GM12878 (cell line): ENCODE data around the gene GNAL. TPM values are rescaled to one million over a fixed set of nuclear protein-coding genes. Genes with fewer than 3 reads are reported as not detected.
"Not testable (repeated sequence)": the region's sequence is repeated elsewhere in the genome, so short reads cannot be mapped to it uniquely, and the experiment has no call there.

Experiments
- ATAC-seq: fragments of 200-7000 bp; cut with Tn5 transposase; 3 replicates; pipeline ENCODE4 v1.9.1; 2020; ENCODE audit warnings: mild to moderate bottlenecking, moderate library complexity
- BruUV-seq: library from RNA; stranded (reverse); fragments of 400-500 nt; replicated peaks from 2 replicates; lab custom pipeline; 2021; lab: Mats Ljungman, UMichigan
- CTCF ChIA-PET: fragments of 300-600 bp; sonication (Branson Sonifier 250); formaldehyde crosslinking; extraction: SDS; loops from one replicate; lab custom pipeline; 2021; ENCODE audit warnings: inconsistent platforms; lab: Yijun Ruan, JAX
- POLR2A ChIA-PET: fragments of 350-600 bp; formaldehyde crosslinking; extraction: SDS; loops from one replicate; lab custom pipeline; 2021; ENCODE audit warnings: inconsistent platforms; lab: Charles Lee
- RAD21 ChIA-PET: fragments of 300-600 bp; sonication (Branson Sonifier 250); formaldehyde crosslinking; loops from one replicate; lab custom pipeline; 2023; ENCODE audit warnings: antibody characterized with exemption; ENCODE audit not compliant: unreplicated experiment; lab: Charles Lee
- SMC1A ChIA-PET: fragments of 300-600 bp; sonication (Branson Sonifier 250); formaldehyde crosslinking; loops from one replicate; lab custom pipeline; 2023; ENCODE audit not compliant: unreplicated experiment, uncharacterized antibody; lab: Charles Lee
- DNase-seq: peaks from one replicate; pipeline ENCODE4 v3.0.0-alpha.2; 2011; ENCODE audit warnings: low read depth, low spot score
- FAIRE-seq: peaks from 3 replicates; lab custom pipeline; 2011; peaks lifted over from hg19 to GRCh38; lab: Jason Lieb, UNC
- H2AFZ ChIP-seq: 2 replicates; pipeline ENCODE4 v1.6.0; 2011; ENCODE audit warnings: low read depth, low read length, control low read depth; ENCODE audit not compliant: control insufficient read depth
- H3K27ac ChIP-seq: 2 replicates; pipeline ENCODE4 v1.5.1; 2011; ENCODE audit warnings: control low read depth; ENCODE audit not compliant: control insufficient read depth, insufficient read depth
- H3K27me3 ChIP-seq, 2 experiments: replicated peaks in 1 of 2; 2 replicates each; pipeline versions ENCODE4 v1.6.0 to v1.6.1; 2011; ENCODE audit warnings: low read length in 1 of 2; ENCODE audit not compliant: control insufficient read depth in 2 of 2, insufficient read depth in 2 of 2
- H3K36me3 ChIP-seq, 2 experiments: 2 replicates each; pipeline ENCODE4 v1.5.1; 2011; ENCODE audit warnings: low read length in 1 of 2; ENCODE audit not compliant: control insufficient read depth in 2 of 2, insufficient read depth in 2 of 2
- H3K4me1 ChIP-seq: 2 replicates; pipeline ENCODE4 v1.6.1; 2011; ENCODE audit warnings: mild to moderate bottlenecking, low read length, moderate library complexity, mixed read lengths; ENCODE audit not compliant: control insufficient read depth, insufficient read depth
- H3K4me2 ChIP-seq: 2 replicates; pipeline ENCODE4 v1.6.0; 2011; ENCODE audit warnings: control low read depth; ENCODE audit not compliant: control insufficient read depth, insufficient read depth
- H3K4me3 ChIP-seq: fragments of 200-600 bp; sonication (generic); 2 replicates; pipeline ENCODE4 v1.5.1; 2016
- H3K79me2 ChIP-seq: 2 replicates; pipeline ENCODE4 v1.6.0; 2011; ENCODE audit warnings: low read length; ENCODE audit not compliant: control insufficient read depth, insufficient read depth
- H3K9ac ChIP-seq: 2 replicates; pipeline ENCODE4 v1.8.0; 2011; ENCODE audit warnings: low read length, control low read depth, mixed read lengths; ENCODE audit not compliant: control insufficient read depth, insufficient read depth
- H3K9me3 ChIP-seq: replicated peaks from 3 replicates; pipeline ENCODE4 v1.5.1; 2011; ENCODE audit warnings: mild to moderate bottlenecking, low read length; ENCODE audit not compliant: control insufficient read depth, insufficient read depth
- H4K20me1 ChIP-seq: 2 replicates; pipeline ENCODE4 v1.6.0; 2011; ENCODE audit not compliant: control insufficient read depth, insufficient read depth
- ESRRA ChIP-seq: IDR thresholded peaks from 2 replicates; pipeline ENCODE4 v1.6.1; 2012; ENCODE audit warnings: mild to moderate bottlenecking, low read length, improper control_type of control experiment
- MTA2 ChIP-seq: fragments of 450-650 bp; IDR thresholded peaks from 2 replicates; pipeline ENCODE4 v1.6.1; 2016; ENCODE audit warnings: low read depth, mild to moderate bottlenecking, moderate library complexity
- RELA ChIP-seq: fragments of 450-650 bp; IDR thresholded peaks from 2 replicates; pipeline ENCODE4 v1.8.0; 2014; ENCODE audit warnings: borderline replicate concordance; ENCODE audit not compliant: partially characterized antibody
- YBX1 ChIP-seq: fragments of 450-650 bp; IDR thresholded peaks from 2 replicates; pipeline ENCODE4 v1.6.1; 2016; ENCODE audit warnings: antibody characterized with exemption
- ZNF274 ChIP-seq: IDR thresholded peaks from one replicate; pipeline ENCODE4 v1.8.0; 2011; ENCODE audit not compliant: insufficient read length, insufficient read depth
- WGBS: methylation state at CpG from one replicate; pipeline ENCODE4 v1.1.6; 2016; ENCODE audit warnings: low lambda C conversion rate; ENCODE audit not compliant: insufficient replicate concordance, insufficient coverage; ENCODE audit errors: missing lambda C conversion rate; 5-methylcytosine and 5-hydroxymethylcytosine counted together
- in situ Hi-C: fragments of 300-500 bp; cut with MboI; formaldehyde crosslinking; loops from 9 replicates; pipeline ENCODE4 v1.14.3; 2018; ENCODE audit warnings: mixed read lengths
- intact Hi-C: fragments of 100-400 bp; cut with micrococcal nuclease; formaldehyde crosslinking; loops from one replicate; pipeline ENCODE4 v1.14.2; 2022; ENCODE audit not compliant: unreplicated experiment
- polyA plus RNA-seq, 11 experiments: library from polyadenylated mRNA; depleted of rRNA in 4 of 11; unstranded in 6 of 11; stranded (reverse) in 5 of 11; fragments of >200 nt; fragmentation: Nextera tagmentation in 4 of 11; fragmentation: Illumina TruSeq in 1 of 11; extraction: Ambion mirVana in 4 of 11; extraction: Trizol in 1 of 11; gene quantifications; 1 replicate in 1 of 11; 2 replicates in 10 of 11; pipeline versions ENCODE4 v1.2.1 to v1.2.3, GENCODE V29; 2011 to 2016; ENCODE audit warnings: inconsistent platforms in 2 of 11, missing spikeins in 2 of 11, low read depth in 1 of 11
- total RNA-seq, 4 experiments: library from RNA; depleted of rRNA in 3 of 4; stranded (reverse); fragments of >200 nt in 3 of 4; fragmentation: Illumina TruSeq in 1 of 4; extraction: Trizol in 1 of 4; gene quantifications; 2 replicates each; pipeline versions ENCODE4 v1.2.1 to v1.2.3, GENCODE V29; 2013 to 2021
- TF ChIP-seq, protein P1 (sequence below): fragments of 450-650 bp; IDR thresholded peaks from 2 replicates; pipeline ENCODE4 v1.6.1; 2016; ENCODE audit warnings: mild to moderate bottlenecking
- TF ChIP-seq, protein P2 (sequence below), 3 experiments: IDR thresholded peaks in 2 of 3; conservative IDR thresholded peaks in 1 of 3; 2 replicates each; pipeline ENCODE4 v1.5.1; 2011; ENCODE audit warnings: low read depth in 3 of 3, low read length in 3 of 3, mild to moderate bottlenecking in 3 of 3, control low read depth in 2 of 3, moderate library complexity in 2 of 3, inconsistent platforms in 1 of 3, mixed read lengths in 1 of 3; ENCODE audit not compliant: control insufficient read depth in 2 of 3, insufficient read depth in 1 of 3; ENCODE audit errors: extremely low read depth in 1 of 3
- TF ChIP-seq, protein P3 (sequence below): IDR thresholded peaks from 2 replicates; pipeline ENCODE4 v1.6.1; 2011; ENCODE audit warnings: borderline replicate concordance, low read depth, mild to moderate bottlenecking, moderate library complexity, mixed read lengths, low read length; ENCODE audit not compliant: insufficient read depth; ENCODE audit errors: extremely low read length

Gene GNAL
- total and polyA plus RNA-seq, 10 of the 15 experiments (the other 5 are each of a cell fraction or from before 2014, with no cell fraction given): 0.02 to 0.39 (median 0.05) TPM; not detected in 5

DNA sequence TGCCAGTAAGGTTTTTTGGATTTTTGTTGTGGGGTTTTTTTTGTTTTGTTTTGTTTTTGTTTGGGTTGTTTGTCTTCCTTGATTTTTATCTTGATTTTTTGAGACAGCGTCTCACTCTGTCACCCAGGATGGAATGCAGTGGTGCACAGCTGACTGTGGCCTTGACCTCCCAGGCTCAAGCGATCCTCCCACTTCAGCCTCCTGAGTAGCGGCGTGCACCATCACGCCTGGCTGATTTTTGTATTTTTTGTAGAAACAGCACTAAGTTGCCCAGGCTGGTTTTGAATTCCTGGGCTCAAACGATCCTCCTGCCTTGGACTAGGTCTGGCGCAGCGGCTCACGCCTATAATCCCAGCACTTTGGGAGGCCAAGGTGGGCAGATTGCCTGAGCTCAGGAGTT lies 202.7 kb downstream of the GNAL start (continued):
- TF ChIP-seq, protein P1, sequence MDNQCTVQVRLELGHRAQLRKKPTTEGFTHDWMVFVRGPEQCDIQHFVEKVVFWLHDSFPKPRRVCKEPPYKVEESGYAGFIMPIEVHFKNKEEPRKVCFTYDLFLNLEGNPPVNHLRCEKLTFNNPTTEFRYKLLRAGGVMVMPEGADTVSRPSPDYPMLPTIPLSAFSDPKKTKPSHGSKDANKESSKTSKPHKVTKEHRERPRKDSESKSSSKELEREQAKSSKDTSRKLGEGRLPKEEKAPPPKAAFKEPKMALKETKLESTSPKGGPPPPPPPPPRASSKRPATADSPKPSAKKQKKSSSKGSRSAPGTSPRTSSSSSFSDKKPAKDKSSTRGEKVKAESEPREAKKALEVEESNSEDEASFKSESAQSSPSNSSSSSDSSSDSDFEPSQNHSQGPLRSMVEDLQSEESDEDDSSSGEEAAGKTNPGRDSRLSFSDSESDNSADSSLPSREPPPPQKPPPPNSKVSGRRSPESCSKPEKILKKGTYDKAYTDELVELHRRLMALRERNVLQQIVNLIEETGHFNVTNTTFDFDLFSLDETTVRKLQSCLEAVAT: no peak
- TF ChIP-seq ZNF274: no peak

DNA sequence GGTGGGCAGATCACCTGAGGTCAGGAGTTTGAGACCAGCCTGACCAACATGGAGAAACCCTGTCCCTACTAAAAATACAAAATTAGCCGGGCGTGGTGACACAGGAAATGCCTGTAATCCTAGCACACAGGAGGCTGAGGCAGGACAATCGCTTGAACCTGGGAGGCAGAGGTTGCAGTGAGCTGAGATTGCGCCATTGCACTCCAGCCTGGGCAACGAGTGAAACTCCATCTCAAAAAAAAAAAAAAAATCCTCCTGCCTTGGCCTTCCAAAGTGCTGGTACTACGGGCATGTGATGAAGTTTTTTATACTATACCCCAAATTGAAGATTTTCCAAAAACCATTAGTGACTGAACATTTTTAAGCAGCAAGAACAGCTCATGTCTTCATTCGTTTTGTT lies 203.4 kb downstream of the GNAL start:
- FAIRE-seq, H3K27ac ChIP-seq, POLR2A ChIA-PET, H3K4me3 ChIP-seq, H3K9ac ChIP-seq, H3K79me2 ChIP-seq, H2AFZ ChIP-seq, H3K36me3 ChIP-seq, H3K27me3 ChIP-seq, BruUV-seq, DNase-seq, in situ Hi-C loops, H3K9me3 ChIP-seq, intact Hi-C loops, H3K4me1 ChIP-seq, H4K20me1 ChIP-seq, H3K4me2 ChIP-seq, ATAC-seq: not testable (repeated sequence)
- SMC1A ChIA-PET: interaction anchor here (1.4 kb wide), 1 partner anchor 10 kb away, joined by 3 read pairs; no protein-coding TSS in a partner anchor
- RAD21 ChIA-PET: interaction anchor here (0.6 kb wide), 1 partner anchor 64 kb away, joined by 3 read pairs; no protein-coding TSS in a partner anchor
- CTCF ChIA-PET: interaction anchor here (1.2 kb wide), 1 partner anchor 8 kb away, joined by 3 read pairs; no protein-coding TSS in a partner anchor
- WGBS: 81% methylated on average over 7 of the region's 7 CpGs

DNA sequence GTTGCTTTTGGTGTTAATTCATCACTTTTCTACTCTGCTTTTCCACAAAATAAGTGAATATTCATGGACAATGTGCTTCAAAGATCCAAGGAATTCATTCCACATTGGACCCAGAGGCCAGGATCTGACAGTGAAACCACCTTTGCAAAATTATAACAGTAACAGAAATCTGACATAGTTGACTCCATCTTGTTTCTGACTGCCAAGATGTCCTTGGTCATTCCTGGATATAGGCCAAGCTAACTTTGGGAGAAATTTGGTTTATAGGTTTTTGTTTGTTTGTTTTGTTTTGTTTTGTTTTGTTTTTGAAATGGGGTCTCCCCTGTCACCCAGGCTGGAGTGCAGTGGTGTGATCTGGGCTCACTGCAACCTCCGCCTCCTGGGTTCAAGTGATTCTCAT lies 208.7 kb downstream of the GNAL start:
- intact Hi-C loops: no loop called here
- 100% methylated on average over 1 of the region's 1 CpG for WGBS
- H3K27me3 ChIP-seq: no peaks in the 10 kb centered on the region

More for the DNA sequence above, 208.7 kb downstream of the GNAL start:
- TF ChIP-seq MTA2 (no peak), YBX1 (no peak), ESRRA (no peak), RELA (no peak)
- TF ChIP-seq, protein P2, sequence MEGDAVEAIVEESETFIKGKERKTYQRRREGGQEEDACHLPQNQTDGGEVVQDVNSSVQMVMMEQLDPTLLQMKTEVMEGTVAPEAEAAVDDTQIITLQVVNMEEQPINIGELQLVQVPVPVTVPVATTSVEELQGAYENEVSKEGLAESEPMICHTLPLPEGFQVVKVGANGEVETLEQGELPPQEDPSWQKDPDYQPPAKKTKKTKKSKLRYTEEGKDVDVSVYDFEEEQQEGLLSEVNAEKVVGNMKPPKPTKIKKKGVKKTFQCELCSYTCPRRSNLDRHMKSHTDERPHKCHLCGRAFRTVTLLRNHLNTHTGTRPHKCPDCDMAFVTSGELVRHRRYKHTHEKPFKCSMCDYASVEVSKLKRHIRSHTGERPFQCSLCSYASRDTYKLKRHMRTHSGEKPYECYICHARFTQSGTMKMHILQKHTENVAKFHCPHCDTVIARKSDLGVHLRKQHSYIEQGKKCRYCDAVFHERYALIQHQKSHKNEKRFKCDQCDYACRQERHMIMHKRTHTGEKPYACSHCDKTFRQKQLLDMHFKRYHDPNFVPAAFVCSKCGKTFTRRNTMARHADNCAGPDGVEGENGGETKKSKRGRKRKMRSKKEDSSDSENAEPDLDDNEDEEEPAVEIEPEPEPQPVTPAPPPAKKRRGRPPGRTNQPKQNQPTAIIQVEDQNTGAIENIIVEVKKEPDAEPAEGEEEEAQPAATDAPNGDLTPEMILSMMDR (IDR thresholded peaks at IDR 0.05 in 2 of 3, conservative IDR thresholded peaks at IDR 0.05 in 1 of 3; ENCODE audit: control insufficient read depth in 2 of 3, extremely low read depth in 1 of 3, insufficient read depth in 1 of 3, low read depth in 3 of 3, low read length in 3 of 3): no peak
- TF ChIP-seq, protein P3, sequence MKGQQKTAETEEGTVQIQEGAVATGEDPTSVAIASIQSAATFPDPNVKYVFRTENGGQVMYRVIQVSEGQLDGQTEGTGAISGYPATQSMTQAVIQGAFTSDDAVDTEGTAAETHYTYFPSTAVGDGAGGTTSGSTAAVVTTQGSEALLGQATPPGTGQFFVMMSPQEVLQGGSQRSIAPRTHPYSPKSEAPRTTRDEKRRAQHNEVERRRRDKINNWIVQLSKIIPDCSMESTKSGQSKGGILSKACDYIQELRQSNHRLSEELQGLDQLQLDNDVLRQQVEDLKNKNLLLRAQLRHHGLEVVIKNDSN: no peak
- Histone ChIP-seq H4K20me1 (no peaks in the 10 kb centered on the region), H2AFZ (no peak overlapping the region), H3K4me1 (no peaks in the 10 kb centered on the region), H3K79me2 (no peaks in the 10 kb centered on the region), H3K9me3 (no peaks in the 10 kb centered on the region), H3K27ac (no peak overlapping the region), H3K9ac (no peak overlapping the region), H3K4me2 (no peak overlapping the region), H3K36me3 (peaks cover 3 to 9% of the 10 kb centered on the region in 2 experiments; a peak in 3 of 4 replicates), H3K4me3 (no peak overlapping the region)
- no TSS peak for BruUV-seq
- ChIA-PET CTCF (no interaction called here), SMC1A (interaction anchor here (2.1 kb wide), 1 partner anchor 9 kb away, joined by 5 read pairs; no protein-coding TSS in a partner anchor), RAD21 (no interaction called here), POLR2A (no interaction called here)
- in situ Hi-C loops: no loop called here
- no peak for FAIRE-seq
- DNase-seq: no peak
- no peak for ATAC-seq
